COLO668 (cell line): ENCODE data around the gene DOCK11.
"Not testable (repeated sequence)": the region's sequence is repeated elsewhere in the genome, so short reads cannot be mapped to it uniquely, and the experiment has no call there.

Experiments
- DNase-seq: peaks from one replicate; lab custom pipeline; 2025; ENCODE audit not compliant: unreplicated experiment; lab: John Stamatoyannopoulos, UW

Gene DOCK11

DNA sequence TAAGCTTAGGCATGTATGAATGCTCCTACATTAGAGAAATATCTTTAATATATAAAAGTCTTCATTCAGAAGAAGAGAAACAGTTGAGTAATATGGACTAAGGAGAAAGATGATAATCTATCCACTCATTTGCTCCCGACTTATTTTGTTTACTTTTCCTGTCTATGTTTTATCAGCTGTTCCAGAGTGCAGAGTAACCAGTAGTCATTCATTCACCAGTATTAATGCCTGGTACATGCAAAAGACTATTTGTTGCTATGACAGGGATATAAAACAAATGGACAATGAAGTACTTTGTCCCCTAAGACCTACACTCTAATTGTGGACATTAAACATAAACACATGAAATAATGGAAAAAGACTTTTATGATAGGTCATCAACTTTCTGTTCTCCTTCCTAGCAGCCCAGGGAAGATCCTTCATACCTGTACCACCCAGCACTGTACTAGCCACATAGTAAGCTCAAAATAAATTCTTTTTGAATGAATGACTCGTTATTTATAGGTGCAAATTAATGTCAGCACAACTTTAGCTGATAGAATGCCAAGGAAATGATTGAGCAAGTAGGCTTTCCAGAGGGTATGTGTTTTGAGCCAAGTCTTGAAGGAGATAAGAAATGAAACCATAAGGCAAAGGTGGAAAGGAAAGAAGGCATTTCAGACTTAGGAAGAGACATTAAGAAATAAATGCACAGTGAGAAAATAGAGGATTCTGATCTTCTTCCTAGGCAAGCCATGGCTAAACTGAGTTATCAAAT, 186.8 kb downstream of the DOCK11 start:
- peak; percentile 4 for DNase-seq

- DNase-seq, result no peak
Measured at GRCh38 chrX:118685393-118685792, 189.8 kb downstream of the DOCK11 start.

- DNase-seq, result no peak
Measured at GRCh38 chrX:118688935-118689334, 193.3 kb downstream of the DOCK11 start.

GRCh38 chrX:118693843-118694242, 198.2 kb downstream of the DOCK11 start:
- no peak for DNase-seq

- no peak for DNase-seq
Measured at GRCh38 chrX:118694638-118695037, 199.0 kb downstream of the DOCK11 start.

DNA sequence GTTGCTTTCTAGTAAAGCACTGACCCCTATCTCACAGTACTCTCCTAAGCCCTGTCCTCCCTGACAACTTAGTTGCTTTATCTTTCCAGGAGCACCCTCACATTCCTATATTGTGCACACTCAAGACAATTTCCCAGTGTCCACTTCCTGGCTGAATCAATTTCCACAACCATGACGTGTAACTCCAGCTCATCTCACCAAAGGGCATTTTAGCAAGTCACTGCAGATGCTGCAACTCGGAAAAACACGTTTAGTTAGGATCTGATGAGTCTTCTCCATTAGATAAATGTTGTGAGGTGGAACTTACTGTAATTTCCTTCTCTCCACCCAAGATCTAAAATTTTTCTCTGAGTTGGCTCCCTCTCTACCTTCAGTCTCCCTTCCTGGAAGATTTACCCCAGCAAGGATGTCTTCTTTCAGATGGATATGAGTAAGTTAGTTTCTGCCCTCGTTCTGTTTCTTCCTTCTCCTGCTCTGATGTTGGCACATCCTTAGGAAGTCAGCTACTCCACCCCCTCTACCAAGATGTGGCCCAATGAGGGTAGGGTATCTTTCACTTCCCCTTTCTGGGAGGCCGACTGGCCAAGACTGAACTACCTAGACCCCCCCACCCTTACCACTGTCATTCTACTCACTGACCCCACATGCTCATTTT, 203.0 kb downstream of the DOCK11 start:
- DNase-seq, result no peak

DNA sequence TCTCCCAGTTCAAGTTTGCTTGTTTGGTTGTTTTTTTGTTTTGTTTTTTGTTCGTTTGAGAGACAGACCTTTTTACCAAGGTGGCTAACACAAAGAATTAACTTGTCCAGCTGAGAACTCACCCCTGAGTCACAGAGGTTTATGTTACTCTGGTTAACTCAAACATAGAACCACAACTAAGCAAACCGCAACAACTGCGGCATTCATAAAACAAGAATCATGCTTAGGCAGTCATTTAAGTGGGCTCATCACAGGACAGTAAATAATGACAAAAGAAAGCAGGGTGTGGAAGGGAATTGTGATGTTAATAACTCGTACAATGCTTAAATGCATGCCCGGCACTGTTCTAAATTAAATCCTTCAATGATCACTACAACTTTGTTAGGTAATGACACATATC, 207.1 kb downstream of the DOCK11 start:
- DNase-seq, result peak; percentile 13

GRCh38 chrX:118706681-118707080, 211.1 kb downstream of the DOCK11 start:
- DNase-seq, result no peak

GRCh38 chrX:118714521-118714920, 218.9 kb downstream of the DOCK11 start:
- DNase-seq, result no peak

GRCh38 chrX:118715917-118716316, 220.3 kb downstream of the DOCK11 start:
- DNase-seq, result not testable (repeated sequence)

GRCh38 chrX:118716833-118717232, 221.2 kb downstream of the DOCK11 start:
- not testable (repeated sequence) for DNase-seq

- no peak for DNase-seq
Measured at GRCh38 chrX:118717678-118718391, 222.2 kb downstream of the DOCK11 start.

DNA sequence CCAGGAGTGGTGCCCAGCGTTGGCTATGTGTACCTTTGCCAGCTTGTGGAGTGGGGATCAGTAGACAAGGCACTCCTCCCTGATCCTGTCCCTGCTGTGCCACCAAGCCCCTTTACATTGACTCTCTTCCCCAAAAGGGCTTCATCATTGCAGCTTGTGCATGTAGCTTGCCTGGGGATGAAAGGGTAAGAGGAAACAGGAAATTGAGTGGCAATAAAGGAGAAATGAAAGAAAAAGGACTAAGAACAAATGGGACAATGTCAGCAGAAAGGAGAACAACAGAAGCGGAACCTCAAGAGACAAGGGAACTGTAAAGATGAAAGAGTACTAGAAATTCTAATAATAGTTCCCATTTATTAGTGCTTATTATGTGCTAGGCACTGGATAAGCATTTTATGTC, 223.1 kb downstream of the DOCK11 start:
- DNase-seq, result no peak

DNA sequence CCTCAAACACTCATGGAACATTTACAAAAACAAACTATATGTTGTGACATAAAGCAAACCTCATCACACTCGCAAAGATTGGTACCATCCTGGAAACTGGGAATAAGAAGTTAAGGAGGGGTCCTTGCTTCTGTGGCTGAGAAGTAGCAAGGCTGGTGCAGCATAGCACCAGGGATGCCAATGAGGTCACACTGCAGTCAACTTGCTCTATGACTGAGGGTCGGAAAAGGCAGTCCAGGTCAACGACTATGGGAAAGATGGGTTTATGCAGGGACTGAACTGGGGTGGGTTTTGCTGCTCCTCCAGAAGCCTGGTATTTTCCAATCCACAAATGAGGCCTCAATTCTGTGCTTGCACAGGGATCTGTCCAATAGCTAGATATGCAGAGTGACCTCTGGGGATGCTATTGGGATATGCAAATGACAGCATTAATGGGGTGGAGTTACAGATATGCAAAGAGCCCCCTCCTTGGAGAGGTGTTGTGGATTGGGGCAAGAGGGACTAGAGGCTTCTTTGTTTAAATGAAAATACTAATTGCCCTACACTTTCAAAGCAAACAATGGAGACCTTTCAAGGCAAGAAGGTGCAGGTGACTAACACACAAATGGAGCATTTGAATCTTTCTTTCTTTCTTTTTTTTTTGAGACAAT, 224.6 kb downstream of the DOCK11 start:
- no peak for DNase-seq

DNA sequence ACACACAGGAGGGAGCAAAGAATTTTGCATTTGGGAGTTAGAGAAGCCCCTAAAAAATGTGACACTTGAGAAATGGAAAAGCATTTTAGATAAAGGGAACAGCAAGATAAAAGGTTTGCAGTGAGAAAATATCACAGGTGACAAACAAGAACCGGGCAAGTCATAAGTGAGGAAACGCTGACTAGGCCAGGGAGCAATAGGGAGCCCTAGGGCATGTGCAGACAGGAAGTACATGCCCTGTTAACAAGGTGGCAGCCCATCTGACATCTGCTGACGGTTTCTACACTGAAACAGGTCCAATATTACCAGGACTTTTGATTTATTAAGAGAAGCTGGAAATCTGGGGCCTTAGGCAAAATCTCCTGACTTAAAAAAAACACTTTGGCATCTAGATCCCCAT, 227.8 kb downstream of the DOCK11 start:
- DNase-seq, result no peak

- DNase-seq, result no peak
Measured at GRCh38 chrX:118724365-118724764, 228.8 kb downstream of the DOCK11 start.

- DNase-seq, result no peak
Measured at GRCh38 chrX:118724775-118725174, 229.2 kb downstream of the DOCK11 start.

DNA sequence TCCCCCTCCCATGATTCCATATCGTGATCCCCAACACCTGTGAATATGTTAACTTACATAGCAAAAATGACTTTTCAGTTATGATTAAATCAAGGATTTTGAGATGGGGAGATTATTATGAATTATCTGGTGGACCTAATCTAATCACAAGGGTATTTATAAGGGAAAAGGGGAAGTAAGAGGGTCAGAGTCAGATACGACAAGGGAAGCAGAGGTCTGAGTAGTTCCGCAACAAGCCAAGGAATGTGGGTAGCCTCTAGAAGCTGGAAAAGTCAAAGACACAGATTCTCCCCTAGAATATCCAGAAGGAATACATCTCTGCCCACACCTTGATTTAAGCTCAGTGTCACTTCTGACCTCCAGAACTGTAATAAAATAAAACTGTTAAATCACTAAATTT, 230.8 kb downstream of the DOCK11 start:
- DNase-seq, result no peak

GRCh38 chrX:118726887-118727685, 231.5 kb downstream of the DOCK11 start, which contains the start of gene IL13RA1:
TSS of gene IL13RA1 (plus strand) at chrX:118727606. CDS start at chrX:118727639, 33 bp downstream.
- peak; percentile 95 for DNase-seq

DNA sequence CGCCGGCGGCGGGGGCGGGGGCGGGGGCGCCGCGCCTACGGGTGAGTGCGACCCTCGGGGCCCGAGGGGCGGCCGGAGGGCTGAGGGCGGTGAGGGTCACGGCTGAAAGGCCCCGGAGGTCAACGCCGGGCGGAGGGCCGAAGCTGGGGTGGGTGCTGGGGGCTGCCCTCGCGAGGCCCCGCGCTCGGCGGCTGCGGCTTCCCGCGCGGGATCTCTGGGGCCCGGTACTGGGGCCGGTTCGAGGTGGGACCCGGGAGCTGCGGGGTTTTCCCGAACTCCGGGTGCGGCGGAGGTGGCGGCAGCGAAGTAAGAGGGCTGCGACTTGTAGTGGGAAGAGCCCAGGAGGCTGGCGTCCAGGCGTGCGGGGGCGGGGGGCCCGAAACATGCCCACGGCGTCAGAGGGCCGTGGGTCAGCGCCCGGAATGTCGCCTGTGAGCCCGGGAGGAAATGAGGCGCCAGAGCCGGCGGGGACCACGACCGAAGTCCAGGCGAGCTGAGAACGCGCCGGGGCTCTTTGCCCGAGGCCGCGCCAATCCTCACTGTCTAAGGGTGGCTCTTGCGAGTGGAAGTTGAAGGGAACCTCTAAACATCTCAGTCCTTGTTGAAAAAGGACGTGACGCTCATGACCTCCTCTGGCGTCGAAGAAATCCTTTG, 232.2 kb downstream of the DOCK11 start:
- DNase-seq, result peak; percentile 32
